ENCODE measurements around the gene ZNF175.

The ZNF175 gene

DNA sequence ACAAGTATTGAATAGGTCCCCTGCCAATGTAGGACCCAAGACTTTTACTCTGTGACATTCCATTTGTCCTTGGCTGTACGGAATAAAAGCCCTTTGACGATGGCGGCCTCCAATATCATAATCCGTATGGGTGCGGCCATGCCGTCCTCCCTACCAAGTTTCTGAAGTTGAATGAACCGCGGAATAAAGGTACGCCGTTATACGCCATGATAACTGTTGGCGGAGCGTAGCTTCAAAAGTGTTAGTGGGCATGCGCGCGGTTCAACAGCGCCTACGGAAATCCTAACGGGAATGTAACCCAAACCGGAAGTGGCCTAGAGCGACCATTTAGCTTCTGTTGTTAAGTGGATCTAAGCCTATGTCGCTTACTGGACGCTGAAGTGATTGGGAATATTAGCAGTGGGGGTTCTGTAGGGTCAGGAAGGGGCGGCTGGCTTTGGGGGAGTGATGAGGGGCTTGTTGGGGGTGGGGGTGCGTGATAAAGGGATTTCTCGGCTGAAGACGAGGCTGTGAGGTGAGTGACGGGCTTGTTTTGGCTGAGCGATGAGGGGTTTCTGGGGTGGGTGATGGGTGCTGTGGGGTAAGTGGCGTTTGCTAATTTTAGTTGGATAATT, at the start of gene ZNF175:
Gene ZNF175, plus strand, starts transcription at position 322 of the 614 bp plus-strand sequence. CDS start 2,047 bp downstream, outside the sequence.
- peak; percentile 90 to 95 for DNase-seq

DNA sequence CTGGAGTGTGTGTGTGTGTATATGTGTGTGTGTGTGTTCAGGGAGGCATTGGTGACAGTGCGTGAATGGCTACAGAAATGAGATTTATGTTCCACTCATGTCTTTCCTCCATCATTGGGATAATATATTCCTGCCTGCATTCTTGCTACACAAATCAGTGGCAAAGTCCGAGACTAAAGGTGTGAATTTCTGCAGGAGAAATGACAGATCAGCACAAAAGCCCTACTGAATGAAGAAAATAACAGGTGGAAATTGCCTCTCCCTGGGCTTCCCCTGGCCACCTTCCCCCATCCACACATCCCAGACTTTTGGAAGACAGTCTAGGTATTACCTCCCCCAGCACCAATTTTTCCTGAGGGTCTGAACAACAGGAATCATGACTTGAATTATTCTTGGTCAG, 49.7 kb upstream of the ZNF175 start:
- DNase-seq: no peak

DNA sequence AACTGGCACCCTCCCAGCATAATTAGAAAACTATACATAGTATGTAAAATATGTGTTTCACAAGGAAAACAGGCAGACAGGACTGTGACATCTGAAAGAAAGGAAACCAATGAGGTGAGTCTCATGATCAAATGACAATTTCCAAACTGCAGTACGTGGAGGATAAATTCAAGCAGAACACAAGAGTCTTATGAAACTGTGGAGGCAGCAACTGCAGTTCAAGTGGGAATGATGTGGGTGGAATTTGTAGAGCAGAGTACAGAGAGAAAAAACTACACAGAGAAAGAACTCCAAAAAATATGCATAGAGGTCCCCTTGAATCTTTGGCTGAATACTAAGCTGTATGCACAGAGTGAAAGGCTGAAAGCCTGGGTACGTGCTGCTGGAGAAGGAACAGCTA, 49.3 kb upstream of the ZNF175 start:
- no peak for DNase-seq

DNA sequence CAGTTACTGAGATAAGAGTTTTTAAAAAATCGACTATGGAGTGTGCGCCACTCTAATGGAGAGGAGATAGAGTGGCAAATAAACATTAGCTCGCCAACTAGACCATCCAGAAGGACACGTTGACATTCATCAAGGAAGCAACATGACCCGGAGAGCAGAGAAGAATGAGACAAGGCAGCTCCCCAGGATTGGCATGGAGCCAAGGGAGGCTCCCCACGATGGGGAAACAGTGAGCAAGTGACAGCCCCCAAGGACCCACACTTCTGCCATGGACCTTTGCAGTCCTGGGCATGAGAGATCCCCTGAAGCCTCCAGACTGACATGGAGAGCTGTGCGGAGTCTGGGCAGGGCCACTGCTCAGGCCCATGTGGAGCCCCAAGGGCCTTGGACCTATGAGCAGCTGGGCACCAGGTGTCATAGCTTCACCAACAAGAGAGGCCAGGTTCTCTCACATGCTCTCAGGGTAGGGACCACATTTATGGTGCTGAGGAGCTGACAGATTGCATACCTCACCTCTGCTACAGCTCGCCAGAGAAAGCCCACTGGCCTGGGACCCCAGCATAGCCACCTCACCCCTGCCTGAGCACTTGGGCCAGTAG, 46.3 kb upstream of the ZNF175 start:
- DNase-seq: no peak

DNA sequence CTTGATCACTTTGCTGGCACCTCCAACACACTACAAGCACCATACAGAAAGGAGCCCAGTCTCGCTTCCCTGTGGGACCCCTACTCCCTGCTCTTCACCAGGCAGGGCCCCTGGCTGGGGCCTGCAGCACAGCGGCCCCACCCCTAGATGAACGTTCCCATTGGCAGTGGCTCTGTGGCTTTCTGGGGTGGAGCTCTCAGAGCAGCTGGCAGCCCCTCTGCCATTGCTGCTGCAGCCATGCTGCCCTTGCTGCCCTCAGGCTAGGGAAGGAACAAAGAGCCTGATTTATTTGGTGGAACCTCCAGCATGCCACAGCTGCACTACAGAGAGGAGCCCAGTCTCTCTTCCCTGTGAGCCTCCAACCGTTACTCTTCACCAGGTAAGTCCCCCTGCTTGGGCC, 45.4 kb upstream of the ZNF175 start:
- no peak for DNase-seq

DNA sequence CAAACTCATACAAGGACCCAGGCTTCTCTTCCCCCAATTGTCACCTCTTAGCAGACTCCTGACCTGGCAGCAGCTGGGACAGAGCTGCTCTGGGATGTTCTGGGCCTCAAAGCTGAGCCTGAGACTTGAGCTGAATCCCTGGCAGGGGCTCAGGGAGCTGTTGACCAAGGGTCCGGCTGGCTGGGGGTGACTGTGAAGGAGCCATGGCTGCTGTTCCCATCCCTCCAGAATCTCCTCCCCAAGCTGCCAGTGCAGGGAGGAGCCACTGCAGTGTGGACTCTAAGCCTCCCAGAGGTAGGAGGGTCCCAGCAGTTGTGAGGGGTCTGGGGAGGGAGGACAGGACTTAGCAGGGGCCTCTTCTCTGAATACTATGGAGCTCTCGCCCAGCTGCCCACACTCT, 41.8 kb upstream of the ZNF175 start:
- no peak for DNase-seq

DNA sequence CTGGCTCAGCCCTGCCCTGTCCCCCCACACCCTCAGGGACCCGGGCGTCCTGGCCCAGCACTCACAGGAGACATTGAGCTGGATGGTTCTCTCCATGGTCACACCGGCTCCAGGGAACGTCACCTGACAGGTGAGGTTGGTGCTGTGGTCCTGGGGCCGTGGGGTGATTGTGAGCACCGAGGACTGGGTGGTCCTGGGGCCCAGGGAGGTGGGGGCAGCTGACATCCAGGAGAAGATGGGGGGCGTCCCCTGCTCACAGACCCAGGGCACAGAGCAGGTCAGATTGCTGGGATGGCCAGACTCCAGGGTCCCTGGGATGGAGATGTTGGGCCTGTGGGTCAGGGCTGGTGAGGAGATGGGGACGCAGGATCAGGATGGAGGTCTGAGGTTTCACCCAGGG, 40.5 kb upstream of the ZNF175 start:
- no peak for DNase-seq

DNA sequence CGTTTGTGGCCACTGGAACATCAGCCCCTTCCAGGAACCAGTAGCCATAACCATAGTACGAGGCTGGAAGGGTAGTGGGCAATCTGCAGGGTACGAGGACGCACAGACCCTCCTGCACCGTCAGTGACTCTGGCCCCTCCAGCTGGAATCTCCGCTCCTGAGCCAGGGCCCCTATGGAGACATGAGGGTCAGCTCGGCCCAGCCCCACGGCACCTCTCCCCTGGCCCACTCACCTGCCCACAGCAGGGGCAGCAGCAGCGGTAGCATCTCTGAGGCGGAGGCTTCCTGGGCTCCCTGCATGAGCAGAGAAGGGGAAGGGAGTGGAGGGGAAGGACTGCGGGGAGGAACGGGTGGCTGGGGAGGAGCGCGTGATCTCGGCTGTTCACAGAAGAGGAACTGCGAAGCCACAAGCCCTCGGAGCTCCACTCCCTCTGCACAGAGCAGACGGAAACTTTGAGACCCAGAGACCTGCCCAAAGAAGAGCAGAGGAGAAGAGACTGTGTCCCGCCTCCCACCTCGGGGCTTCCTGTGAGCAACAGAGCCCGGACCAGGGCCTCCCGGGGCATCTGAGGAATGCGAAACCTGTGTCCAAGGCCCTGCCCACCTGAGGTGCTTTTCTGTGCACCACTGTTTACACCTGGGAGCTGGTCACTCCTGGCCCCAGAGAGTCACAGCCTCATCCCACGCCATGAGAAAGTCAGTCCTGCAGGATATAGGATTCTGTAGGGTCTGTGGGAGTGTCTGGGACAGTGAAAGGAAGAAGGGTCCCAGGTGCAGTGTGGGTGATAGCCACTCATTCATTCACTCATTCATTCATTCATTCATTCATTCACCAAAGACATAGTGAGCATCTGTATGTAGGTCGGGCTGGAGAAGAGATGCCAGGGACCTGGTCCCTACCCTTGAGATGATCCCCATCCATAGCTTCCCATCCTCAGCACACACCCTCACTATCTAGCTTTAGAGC, 39.5 kb upstream of the ZNF175 start, which contains the start of gene SIGLEC6:
Gene SIGLEC6, minus strand, starts transcription at position 322 of the 967 bp plus-strand sequence. Its CDS starts 22 bp downstream, at position 300.
- peak; percentile 2 to 46 for DNase-seq

DNA sequence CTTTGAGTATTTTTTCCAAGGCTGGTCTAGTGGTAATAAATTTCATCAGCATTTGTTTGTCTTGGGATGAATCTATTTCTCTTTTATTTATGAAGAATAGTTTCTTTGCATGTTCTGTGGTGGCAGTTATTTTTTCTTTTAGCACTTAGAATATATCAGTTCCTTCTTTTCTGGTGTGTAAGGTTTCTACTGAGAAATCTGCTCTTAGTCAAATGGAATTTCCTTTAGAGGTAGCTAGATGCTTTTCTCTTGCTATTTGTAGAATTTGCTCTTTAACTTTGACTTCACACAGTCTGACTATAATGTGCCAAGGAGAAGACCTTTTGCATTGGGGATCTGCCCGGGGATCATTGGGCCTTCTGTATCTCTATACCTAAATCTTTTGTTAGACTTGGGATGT, 35.5 kb upstream of the ZNF175 start:
- DNase-seq: no peak

DNA sequence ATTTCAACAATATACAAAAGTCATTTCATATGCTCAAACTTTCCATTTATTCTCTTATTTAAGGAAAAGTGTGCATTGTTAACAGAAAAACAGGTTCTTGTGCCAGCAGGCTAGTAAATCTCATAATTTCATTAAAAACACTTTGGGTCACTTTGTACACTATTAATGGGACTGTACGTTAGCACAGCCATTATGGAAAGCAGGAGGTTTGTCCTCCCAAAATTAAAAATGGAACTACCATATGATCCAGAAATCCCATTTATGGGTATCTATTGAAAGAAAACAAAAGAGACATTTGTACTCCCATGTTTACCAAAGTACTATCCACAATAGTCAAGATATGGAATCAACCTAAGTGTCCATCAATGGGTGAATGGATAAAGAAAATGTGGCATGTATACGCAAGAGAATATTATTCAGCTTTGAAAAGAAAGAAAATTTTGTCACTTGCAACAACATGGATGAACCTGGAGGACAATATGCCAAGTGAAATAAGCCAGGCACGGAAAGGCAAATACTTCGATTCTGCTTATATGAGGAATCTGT, 31.2 kb upstream of the ZNF175 start:
- DNase-seq: no peak

DNA sequence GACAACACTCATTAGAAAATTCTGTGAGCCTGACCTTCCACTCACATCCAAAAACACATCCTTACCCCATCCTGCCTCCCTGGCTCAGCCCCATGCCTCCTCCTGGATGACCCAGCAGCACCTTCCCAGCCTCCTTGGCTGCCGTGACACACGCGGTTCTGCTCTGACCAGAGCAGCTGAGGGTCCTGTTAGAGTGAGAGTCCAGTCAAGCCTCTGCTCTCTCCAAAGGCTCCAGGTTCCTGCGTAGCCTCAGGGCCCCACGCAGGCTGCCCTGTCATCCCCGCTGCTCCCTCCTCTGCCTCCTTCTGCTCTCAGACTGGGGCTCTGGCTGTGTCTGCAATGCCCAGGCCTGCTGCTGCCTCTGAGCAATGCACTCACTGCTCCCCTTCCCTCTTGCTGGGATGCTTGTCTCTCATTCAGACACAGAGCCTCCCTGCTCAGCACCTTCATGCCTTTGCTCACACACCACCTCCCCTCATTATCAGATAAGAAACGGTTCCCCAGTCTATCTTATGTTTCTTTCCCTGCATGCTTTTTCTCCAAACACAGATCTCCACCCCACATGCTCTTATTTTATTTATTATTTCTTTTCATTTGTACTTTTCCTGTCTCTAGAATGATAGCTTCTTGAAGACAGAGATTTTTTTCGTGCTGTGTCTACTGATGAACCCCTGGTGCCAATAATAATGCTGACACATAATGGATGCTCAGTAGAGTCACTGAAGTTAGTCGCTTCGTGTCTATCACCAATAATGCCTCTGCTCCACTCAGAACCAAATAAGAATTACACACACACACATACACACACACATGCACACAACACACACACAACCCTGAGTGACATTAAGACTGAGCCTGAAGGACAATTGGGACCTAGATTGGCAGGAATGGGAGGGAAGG, 29.4 kb upstream of the ZNF175 start:
- no peak for DNase-seq

DNA sequence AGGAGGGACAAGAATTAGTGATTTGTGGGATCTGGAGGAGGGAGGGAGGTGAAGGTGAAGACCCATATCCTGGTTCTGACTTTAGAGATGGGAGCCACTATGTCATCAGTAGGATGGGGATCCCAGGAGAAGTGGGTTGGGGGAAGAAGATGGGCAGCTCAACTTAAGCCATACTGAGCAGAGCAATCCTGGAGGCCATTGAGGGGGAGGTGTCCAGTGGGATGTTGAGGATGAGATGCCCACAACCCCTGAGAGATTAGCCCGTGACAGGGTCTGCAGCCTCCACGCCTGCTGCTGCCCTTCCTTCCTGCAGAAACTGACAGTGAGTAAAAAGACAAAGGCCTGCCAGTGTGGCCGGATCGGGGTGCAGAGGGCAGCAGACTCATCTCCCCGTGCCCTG, 28.4 kb upstream of the ZNF175 start:
- no peak for DNase-seq

DNA sequence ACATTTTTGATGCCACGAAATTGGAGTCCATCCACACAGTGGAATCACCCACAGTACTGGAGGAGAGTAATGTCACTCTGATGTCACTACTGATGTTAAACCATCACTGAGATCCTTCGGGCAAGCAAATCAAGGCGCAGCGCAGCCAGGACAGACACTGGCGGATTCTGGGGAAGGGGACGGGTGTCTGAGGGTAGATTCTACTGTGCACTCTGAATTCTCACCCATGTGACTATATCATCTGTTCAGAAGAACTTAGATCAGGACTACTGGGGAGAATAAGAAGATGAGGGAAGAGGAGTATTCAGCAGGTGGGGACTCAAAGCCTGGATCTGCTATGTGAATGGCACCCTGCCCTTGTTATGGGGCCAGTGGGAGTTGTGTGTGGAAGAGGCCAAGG, 27.0 kb upstream of the ZNF175 start:
- DNase-seq: no peak

DNA sequence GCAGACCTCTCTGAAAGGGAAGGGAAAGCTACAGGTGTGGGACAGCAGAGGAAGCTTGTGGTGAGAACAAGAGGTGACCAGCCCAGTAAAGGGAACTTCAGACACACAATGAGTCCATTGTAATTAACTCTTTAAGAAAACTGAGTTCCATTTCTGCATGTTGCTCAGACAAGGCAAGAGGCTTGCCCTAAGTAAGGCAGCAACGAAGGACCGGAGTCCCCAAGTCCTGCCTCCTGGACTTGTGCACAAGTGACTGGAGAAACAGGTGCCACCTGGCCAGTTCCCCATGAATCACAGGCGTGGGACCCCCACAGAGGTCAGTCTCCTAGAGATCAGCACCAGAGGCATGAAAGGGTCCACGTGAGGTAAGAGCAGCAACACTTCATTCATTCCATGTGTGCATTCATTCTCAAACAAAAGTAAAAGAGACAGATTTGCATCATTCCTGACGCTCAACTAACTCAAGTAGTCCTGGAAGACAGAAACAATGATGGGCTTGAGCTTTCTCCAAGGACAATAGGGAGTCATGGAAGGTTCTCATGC, 24.9 kb upstream of the ZNF175 start:
- no peak for DNase-seq

DNA sequence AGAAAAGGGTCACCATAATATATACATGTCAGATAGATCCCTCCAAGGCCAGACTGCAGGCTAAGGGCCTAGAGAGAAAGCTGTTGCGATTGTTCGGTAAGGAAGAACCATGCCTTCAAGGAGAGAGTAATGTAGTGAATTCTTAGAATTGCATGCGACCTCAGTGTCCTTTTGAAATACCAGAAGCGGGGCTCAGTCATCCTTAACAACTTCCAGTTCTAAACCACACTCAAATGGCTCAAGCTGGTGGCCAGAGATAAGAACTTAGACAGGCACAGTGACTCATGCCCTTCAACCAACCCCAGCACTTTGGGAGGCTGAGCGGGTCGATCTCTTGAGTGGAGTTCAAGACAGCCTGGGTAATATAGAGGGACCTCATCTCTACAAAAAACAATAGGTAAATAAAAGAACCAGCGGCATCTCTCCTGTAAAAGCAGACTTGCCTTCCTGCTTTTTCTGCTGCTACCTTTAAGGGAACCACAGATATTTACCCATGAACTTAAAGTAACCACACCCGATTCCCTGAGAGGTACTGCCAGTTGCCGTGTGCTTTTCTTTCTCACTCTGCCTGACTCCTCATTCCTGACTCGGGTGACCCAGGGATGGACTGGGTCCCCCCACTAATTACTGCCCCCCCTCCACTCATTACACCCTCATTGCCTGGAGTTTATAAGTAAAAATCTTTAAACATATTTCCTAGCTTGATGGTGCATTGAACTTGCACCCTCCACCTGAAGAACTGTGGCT, 24.3 kb upstream of the ZNF175 start:
- DNase-seq: no peak

DNA sequence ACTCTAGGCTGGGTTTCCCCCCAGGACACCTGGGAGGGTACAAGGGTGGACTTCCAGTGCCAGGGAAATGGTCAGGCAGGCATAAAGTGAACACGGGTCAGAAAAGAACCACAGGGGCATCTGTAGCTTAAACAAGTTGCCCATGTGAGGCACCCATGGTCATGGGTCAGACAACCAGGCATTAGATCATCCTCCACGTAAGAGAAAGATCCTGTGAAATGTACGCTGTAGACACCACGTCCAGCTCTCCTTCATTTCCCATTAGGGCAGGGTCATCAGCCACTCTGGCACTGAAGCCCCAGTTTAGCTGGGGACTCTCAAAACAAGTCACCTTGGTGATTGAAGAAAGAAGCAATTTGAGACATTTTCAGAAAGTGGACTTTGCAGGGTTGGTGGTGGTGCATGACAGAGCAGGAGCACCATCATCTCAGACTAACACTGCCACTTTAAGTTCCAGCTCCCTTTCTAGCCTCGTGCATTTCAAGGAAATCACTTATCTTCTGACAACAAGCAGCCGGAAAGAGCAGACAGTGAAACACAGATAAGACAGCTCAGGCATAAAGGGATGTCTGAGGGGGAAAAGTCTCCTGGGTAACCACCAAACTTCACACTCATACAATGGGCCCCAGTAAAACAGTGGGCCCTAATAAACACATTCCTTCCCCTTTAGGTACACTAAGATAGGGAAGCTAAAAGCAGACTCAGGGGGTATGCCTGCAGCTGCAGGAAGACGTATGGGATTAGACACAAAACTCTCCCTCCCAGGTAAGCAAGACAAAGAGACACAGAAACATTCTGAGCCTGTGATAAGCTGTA, 23.5 kb upstream of the ZNF175 start:
- no peak for DNase-seq

DNA sequence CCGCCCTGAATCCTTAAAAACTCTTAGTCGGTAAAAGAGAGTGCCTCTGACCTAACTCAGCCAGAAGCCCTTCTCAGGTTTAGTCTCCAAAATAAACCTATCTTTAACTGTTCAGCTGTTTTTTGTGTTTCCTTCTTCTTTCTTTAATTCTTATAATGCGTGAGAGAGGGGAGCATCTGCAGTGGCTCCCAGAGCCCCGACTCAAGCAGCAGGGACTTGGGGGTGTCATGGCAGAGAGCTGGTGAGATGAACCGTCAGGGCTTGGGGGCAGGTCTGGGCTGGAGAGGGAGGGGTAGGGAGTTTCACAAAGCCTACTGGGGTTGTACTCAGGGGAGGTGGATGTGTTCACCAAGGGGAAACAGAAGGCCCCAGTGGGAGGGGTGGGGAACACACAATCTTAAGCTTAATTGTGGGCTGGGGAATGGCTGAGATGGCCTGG, 22.9 kb upstream of the ZNF175 start:
- DNase-seq: no peak

DNA sequence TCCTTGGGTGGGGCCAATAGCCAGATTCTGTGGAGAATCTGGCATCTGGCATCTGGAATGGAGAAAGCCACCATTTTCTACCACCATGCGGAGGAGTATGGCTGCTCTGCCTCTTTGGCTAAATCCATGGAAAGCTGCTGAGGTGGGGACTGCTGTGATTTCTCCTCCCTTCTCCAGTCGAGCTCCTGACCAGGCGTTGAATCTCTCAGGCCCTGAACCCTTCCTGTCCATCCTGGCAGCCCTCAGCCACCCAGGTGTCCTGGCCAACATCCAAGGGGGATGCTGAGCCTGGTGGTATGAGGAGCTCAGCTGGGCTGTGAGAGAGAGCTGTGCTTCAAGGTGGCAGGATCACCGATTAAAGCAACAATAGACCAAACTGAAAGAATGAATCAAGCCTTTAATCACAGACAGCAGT, 22.2 kb upstream of the ZNF175 start:
- DNase-seq: no peak

DNA sequence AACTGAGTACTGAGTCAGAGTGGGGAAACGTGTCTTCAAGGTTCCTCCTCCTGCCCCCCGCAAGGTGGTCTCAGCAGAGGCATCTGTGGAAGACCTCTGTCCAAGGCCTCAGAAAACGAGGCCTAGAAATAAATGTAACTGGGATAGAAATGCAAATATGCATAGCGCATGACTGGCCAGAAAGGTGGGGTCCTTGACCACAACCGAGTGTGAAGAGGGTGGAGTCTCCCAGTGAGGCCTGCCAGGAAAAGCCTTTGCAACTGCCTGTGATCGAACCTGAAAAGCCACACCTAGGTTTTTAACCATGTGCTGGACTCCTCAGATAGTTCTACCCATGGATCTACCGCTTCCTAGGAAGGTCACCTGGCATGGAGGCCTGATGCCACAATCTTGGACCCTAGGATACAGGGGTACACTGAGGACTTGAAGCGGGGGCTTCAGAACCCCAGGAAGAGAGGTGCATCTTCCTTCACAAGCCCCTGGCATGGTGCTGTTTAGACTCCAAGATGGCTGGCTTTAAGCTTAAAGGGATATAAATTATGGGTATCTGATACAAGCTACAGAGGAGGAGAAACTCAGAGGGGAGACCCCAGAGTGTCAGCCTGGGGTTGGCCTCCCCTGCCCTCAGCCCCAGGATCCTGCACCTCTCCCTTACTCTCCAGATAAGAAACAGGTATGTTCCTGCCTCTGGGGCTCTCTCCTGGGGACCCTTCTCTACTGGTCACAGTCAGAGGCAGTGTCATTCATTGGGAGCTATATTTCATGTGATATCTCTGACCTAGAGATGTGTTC, 21.4 kb upstream of the ZNF175 start:
- no peak for DNase-seq
